GM19468 (cell line): ENCODE measurements around the gene NEDD4L.

Source experiments
- ATAC-seq: cut with Tn5 transposase; IDR thresholded peaks from one replicate; pipeline ENCODE4 v1.9.1; 2021; ENCODE audit warnings: mild to moderate bottlenecking, moderate library complexity, moderate number of reproducible peaks; ENCODE audit not compliant: unreplicated experiment; ENCODE audit errors: extremely low read depth

NEDD4L gene

DNA sequence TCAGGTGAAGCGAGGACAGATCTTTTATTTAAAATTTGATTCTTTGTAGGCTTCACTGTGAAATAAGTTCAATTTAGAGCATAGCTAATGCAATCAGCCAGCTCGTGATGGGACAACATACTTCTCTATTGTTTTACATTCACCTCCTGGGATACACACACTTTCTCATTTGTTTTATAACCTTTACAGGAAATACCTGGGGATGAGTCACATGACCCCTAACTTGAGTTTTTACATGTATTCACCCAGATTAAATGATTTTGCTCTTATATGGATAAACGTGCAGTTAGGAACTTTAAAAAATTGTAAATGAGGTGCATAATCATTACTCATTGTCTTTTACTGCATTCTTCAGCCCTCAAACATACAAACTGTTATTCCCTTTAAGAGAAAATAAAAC lies 152.1 kb downstream of the NEDD4L start:
- no peak for ATAC-seq

DNA sequence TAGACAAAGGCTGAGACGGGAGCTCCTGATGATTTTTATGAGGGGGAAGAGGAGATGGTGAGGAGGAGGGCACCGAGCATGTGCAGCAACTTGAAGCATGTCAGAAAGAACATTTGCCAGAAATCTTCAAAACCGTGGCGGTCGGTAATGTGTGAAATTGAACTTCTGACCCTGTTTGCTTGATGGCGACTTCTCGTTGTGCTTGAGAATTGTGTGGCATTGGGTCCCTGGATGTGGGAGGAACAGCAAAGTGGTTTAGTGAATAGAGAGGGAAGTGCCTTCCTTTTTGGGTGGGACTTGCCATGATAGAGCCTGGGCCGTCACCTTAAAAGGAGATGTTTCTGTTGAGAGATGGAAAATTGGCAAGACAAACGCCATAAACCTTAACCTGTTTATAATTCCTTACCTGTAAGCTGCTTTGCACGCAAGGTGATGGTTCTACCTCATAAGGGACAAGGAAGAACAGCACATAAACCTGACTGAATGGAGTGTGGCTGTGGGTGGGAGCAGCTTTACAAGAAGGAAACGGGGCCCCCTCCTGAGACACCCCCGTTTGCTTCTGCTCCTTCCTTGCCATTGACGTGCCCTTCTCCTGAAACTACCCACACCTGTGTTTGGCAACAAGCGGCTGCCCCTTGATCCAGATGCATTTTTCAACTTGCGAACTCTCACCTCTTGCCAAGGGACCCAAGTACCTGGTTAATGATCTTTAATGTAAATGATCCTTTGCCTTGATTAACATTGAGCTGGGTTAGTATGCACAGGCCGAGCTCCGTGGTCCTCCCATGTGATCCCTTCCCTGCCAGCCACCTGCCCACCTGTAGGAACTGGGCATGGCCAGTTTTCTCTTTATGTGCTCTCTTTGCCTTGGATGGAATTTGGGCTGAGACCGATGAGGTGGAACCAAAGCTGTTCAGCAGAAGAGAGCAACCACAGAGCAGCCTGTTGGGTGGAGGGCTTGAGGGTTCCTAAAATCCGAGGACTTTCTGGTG lies 153.2 kb downstream of the NEDD4L start:
- no peak for ATAC-seq

DNA sequence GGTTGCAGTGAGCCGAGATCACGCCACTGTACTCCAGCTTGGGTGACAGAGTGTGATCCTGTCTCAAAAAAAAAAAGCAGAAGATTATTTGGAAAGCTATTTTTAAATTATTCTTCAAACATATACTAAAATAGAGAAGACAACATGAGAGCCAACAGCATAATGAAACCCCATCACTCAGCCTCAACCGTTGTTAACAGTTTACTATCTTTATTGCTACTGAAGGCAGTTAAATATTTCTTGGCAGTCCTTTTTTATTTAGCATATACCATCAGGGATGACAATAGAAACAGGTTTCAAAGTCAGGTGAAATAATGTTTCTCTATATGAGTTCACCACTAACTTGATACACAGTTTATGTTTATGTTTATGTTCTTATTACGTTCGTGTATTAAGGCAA lies 157.2 kb downstream of the NEDD4L start:
- no peak for ATAC-seq

DNA sequence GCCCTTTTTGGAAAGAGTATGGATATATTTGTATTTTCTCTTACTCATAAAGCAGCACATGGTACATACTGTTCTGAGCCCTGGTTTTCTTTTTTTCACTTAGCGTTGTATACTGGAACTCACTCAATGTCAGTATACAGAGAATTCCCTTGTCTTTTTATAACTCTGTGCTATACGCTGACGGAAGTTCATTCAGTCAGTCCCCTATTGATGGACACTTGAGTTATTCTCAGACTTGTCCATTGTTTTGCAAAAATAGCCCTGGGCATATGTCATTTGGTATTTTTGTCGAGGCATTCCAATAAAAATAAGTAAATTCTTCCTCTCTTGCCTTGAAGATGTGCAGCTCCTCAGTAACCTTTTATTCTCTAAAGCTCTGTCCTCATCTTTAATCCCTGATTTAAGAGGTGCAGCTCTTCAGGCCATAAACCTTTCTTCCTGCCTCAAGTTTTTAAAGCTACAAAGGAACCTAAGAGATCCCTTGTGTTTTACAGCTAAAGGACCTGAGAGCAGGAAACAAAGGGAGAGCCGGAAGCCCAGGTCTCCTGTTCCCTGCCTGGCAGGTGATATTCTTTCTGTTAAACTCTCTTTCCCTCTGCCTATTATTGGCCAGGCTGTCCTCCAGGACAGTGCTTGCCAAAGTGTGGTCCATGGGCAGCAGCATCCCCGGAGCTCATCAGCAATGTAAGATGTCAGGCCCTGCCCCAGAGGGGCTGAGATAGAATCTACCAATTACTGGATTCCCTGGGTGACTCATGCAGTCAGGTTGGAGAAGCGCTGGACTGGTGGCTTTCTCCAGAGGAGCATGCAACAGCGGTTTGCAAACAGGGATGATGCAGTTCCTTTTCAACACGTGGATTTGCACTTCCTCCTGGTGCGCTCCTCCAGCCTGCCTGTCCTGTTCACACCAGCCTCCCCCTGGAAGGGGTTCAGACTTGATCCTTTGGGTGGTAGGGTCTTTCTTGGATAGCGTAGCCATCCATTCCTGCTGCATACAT lies 158.0 kb downstream of the NEDD4L start:
- ATAC-seq: no peak

DNA sequence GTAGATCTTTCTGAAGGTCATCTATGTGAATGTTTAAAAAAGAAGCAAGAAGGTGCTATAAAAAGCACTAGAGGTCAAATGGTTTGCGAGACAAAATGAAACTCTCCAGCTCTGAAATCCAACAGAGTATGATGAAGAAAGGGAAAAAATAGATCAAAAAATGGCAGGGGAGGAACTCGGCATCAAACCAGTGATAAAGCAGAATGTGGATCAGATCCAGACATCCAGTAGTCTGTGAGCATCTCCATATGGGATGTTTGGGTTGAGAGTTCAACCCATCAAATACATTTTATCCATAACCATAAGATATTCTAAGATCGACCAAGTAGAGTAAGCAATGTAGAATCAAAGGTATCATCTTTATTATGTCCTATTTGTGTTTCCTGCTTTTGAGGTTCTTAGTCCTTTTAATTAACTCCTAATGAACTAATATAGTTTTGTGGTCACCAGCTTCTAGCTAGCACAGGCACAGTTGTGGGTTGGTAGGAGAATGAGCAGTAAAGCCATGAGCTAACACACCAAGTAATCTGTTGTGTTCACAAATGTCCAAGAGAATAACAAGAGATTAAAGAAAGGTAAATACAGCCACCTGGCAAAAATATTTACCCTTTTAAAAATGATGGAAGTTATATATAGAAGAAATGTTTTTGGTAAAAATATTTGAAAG lies 160.9 kb downstream of the NEDD4L start:
- no peak for ATAC-seq

DNA sequence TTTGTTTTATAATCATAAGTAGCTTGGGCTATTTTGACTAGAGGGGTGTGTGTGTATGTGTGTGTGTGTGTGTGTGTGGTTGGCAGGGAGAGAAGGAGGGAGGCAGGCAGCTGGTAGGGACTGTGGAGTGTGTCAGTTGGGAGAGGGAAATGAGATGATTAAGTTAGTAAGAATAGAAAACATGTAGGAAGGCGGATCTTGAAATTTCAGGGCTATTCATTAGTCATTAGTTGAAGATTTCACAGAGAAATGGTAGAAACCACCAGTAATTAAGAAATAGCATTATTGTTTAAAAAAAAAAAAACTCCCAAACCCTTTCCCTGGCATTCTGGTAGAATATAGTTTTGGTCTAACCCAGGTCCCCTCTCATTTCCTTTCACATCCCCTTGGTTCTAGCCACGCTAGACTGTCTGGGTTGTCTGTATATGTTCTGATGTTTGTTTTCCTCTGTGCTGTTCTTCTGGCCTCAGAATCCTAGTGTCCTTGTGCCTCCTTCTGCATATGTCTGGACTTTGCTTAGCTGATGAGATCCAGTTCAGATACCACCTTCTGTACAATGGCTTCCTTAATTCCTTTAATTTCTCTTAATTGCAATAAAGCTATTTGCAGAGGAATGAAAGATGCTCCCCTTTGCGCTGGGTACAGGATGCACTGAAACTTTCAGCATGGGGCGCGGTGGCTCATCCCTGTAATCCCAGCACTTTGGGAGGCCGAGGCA lies 161.6 kb downstream of the NEDD4L start:
- ATAC-seq: no peak

DNA sequence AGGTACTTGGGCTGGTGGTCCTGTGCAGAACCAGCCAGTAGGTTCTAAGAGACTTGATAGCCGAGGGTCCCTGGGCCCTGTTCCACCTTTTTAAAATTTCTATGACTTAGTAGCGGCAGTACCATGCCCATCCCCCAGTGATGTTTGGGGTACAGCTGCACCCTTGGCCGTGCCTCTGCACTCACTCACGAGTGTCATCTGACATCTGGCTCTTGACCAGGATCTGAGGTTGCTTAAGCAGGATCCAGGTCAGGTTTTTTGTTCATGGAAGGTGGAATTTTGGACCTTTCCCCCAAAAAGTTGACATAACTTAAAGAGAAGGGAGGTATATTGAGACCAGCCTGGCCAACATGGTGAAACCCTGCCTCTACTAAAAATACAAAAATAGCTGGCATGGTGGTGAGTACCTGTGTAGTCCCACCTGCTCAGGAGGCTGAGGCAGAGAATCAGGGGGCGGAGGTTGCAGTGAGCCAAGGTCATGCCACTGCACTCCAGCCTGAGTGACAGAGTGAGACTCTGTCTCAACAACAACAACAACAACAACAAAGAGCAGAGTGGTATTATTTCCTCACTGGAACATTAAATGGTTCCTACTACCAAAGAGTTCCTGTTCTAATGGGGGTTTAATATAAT lies 163.6 kb downstream of the NEDD4L start:
- no peak for ATAC-seq

DNA sequence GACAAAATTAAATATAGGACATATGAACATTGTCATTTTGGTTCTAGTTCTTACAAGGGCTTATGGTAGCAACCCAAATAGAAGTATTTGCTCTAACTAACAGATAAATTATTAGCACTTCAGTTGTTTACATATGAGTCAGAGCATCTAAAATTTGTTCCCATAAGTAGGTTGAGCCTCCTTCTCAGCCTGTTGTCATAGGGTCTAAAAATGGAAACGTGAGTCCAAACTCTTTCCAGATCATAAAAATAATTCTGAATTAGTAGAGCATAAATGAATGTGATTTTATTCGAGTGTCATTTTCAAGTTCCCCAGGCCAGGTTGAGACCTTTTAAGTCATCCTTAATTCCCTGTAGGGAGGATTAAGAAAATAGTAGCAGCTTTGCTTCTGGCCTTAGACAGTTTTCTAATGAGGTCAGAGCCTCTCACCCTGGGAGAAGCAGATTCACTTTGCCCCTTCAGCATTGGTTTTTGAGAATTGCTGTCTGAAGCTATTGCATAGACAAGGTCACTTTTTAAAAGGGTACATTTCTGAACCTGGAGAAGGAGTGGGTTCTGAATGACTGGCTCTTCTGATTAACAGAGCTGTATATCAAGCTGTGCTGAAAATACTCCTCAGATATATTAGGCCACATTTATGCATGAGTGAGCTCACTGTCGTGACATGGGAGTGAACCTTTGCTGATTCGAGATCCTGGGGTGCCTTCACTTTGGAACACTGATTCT lies 164.3 kb downstream of the NEDD4L start:
- no peak for ATAC-seq

DNA sequence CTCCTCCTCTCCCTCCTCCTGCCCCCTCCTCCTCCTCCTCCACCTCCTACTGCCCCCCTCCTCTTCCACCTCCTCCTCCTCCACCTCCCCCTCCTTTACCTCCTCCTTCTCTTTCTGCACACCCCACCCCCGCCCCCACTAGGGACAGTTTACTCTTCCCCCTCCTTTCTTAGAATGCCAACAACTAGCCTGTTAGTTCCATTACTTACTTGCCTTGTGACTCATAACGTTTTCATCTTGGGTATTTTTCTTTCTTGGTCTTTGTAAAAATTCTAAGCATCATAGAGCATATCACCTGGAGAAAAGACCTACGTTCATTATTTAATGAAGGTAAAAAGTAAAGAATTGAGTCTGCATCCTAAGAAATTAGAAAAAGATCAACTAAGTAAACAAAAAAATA lies 165.3 kb downstream of the NEDD4L start:
- ATAC-seq: no peak

DNA sequence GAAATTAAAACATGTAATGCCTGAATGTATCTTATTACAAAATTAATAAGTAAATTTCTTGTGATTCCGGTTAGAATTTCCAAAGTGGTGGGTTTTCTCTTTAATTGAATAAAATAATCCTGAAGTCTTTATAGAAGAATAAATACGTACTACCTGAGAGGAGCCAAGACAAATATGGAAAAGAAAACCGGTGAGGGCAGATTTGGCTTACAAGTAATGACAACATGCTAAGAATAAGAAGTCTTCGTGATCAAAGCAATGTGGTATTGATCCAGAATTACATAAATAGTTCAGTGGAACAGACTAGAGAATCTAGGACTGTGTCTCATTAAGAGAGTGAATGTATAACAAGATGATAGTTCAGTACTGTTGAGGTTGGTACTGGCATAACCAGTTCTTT lies 167.5 kb downstream of the NEDD4L start:
- ATAC-seq: no peak

DNA sequence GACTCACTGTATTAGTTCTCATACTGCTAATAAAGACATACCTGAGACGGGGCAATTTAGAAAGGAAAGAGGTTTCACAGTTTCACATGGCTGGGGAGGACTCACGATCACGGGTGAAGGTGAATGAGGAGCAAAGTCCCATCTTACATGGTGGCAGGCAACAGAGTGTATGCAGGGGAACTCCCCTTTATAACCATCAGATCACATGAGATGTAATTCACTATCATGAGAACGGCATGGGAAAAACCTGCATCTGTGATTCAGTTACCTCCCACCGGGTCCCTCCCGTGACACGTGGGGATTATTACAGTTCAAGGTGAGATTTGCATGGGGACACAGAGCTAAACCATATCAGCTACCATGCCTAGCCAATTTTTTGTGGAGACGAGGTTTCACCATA lies 168.2 kb downstream of the NEDD4L start:
- no peak for ATAC-seq

DNA sequence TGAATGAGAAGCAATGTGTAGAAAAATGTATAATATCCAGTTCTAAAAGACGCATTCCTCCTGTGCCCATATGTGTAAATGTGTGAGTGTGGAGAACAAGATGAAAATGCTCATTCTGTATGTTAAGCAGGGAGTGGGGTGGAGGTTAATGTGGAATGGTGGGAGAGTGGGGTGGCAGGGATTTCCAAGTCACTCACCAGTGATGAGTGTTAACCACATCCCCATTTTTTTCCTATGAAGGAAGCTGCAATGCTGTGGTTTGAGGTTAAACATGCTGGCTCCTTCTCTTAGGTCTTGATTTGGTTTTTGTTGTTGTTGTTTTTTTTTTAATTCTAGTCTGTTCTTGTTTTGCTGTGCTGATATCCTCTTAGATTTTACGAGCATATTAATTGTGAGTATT lies 169.4 kb downstream of the NEDD4L start:
- no peak for ATAC-seq

DNA sequence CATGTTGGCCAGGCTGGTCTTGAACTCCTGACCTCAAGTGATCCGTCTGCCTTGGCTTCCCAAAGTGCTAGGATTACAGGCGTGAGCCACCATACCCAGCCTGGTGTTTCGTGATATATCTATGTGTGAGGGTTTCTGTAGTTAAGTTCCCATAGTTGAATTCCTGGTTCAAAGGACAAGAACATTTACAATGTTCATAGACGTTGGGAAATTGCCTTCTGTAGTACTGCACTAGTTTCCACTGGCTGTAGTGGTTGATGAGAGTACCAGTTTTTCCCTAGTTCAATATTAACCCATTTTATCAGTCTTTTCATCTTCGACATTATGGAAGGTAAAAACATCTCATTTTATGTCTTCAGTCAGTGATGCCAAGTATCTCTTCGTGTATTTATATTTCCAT lies 171.0 kb downstream of the NEDD4L start:
- ATAC-seq: no peak

DNA sequence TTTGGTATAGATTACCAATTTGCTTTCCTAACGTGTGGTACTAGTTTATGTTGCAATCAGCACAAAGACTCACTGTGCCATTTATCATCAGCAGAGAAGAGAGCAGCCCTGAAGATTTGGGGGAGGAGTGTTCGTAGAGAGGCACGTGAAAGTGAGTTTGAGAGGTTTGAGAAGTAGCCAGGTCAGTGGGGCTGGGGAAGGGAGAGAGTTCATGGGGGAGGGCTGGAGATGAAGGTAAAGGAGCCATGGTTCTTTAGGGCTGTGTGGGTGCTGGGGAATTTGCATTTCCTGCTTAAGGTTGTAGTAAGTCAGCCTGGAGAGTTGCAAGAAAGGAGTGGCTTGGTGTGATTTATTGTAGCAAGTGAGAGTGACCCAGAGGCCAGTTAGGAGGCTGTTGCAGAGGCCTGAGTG lies 172.1 kb downstream of the NEDD4L start:
- no peak for ATAC-seq

DNA sequence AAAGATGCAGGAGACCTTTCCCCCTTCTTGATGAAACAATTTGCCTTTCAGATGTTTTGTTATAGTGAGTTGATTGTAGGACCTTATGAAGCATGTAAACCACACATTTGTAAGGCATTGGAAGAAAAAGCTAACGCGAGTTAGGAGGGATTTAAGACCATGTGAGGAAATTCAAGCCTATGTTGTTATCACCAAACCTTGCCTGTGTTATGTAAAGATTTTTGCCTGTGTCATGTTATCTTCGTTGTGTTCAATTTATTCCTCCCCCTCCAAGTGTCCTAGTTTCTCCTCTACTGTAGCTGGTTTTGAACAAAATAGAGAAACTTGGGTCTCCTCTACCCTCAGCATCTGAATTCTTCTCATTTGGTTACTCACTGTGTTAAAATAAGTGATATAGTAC lies 173.0 kb downstream of the NEDD4L start:
- ATAC-seq: no peak

DNA sequence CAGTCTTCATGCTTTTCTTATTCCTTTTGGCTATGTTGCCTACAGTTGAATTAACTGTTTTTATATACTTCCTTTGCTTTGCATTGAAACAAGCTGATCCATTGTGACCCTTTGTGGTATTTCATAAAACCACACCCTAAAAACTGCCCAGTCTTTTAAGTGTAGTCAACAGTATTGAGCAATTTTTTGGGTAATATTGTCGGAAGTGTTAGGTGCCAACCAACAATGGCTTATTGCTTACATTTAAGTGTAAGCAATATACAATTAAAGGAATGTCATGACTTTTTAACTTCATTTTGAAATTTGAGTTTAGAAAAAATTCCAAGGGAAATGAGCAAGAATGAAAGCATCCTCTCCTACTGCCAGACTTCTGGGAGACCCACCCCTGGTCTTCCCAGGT lies 174.1 kb downstream of the NEDD4L start:
- no peak for ATAC-seq

DNA sequence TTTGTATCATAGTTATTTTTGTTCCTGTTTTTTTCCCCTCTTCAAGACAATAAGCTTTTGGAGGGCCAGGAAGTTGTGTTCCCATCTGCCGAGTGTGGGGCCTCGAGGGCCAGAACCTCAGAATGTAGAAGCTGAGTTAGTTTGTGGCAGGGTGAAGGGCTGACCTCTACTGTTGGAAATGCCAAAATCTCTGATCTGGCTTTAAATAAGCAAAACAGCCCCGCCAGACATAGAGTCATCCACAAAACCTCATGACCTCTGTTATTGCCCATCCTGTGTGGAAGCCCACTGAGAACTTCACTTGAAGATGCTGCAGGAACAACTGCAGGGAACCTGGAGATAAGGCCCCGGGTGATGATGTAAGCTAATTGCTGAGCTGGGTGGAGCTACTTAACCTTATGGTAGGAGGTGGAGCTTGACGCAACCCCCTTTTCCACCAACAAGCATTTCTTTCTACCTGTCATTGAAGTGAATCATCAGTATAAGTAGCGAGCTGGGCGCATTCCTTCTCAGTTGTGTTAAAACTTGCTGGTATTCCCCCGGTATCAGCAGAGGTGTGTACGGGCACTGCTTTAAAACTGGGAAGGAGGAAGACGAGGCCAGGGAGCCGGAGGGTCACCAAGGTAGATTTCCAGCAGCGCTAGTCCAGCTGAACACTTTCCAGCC lies 177.2 kb downstream of the NEDD4L start:
- ATAC-seq: no peak
